ENCODE results near the gene PRPF6. TPM values are rescaled to one million over a fixed set of nuclear protein-coding genes. Genes with fewer than 3 reads are reported as not detected.

PRPF6 gene
- total RNA-seq, 1 donor from 2014 or later = 71.9 TPM

GRCh38 chr20:64049878-64050260 lies 68.9 kb downstream of the PRPF6 start:
- no peak for TF ChIP-seq CTCF (IDR thresholded peaks at IDR 0.05)
- Mint-ChIP-seq H3K4me3 (ENCODE audit: unreplicated experiment) (peak overlapping the region; percentile 50), H3K36me3 (ENCODE audit: unreplicated experiment) (no peaks in the 10 kb centered on the region), H3K4me1 (ENCODE audit: unreplicated experiment) (peaks cover 33% of the 10 kb centered on the region), H3K27ac (ENCODE audit: unreplicated experiment) (no peak overlapping the region), H3K9me3 (ENCODE audit: unreplicated experiment) (no peaks in the 10 kb centered on the region), H3K27me3 (ENCODE audit: unreplicated experiment) (no peaks in the 10 kb centered on the region)
- DNase-seq (ENCODE audit: extremely low spot score, unreplicated experiment) = no peak

GRCh38 chr20:64050261-64051032 lies 69.5 kb downstream of the PRPF6 start:
- H3K27me3 Mint-ChIP-seq (ENCODE audit: unreplicated experiment) = no peaks in the 10 kb centered on the region
- TF ChIP-seq CTCF (IDR thresholded peaks at IDR 0.05) = no peak
- no peaks in the 10 kb centered on the region for H3K36me3 Mint-ChIP-seq (ENCODE audit: unreplicated experiment)
- no peak for DNase-seq (ENCODE audit: extremely low spot score, unreplicated experiment)
- H3K27ac Mint-ChIP-seq (ENCODE audit: unreplicated experiment) = no peak overlapping the region
- peak overlapping the region; percentile 44 for H3K4me3 Mint-ChIP-seq (ENCODE audit: unreplicated experiment)
- H3K9me3 Mint-ChIP-seq (ENCODE audit: unreplicated experiment) = no peaks in the 10 kb centered on the region
- peaks cover 33% of the 10 kb centered on the region for H3K4me1 Mint-ChIP-seq (ENCODE audit: unreplicated experiment)

GRCh38 chr20:64051033-64051452 lies 70.1 kb downstream of the PRPF6 start:
- no peak overlapping the region for H3K4me3 Mint-ChIP-seq (ENCODE audit: unreplicated experiment)
- no peak for TF ChIP-seq CTCF (IDR thresholded peaks at IDR 0.05)
- no peaks in the 10 kb centered on the region for H3K9me3 Mint-ChIP-seq (ENCODE audit: unreplicated experiment)
- no peak for DNase-seq (ENCODE audit: extremely low spot score, unreplicated experiment)
- no peaks in the 10 kb centered on the region for H3K27me3 Mint-ChIP-seq (ENCODE audit: unreplicated experiment)
- H3K27ac Mint-ChIP-seq (ENCODE audit: unreplicated experiment) = no peak overlapping the region
- no peaks in the 10 kb centered on the region for H3K36me3 Mint-ChIP-seq (ENCODE audit: unreplicated experiment)
- peaks cover 33% of the 10 kb centered on the region for H3K4me1 Mint-ChIP-seq (ENCODE audit: unreplicated experiment)

GRCh38 chr20:64051561-64052325 lies 70.8 kb downstream of the PRPF6 start:
- peak overlapping the region; percentile 45 for H3K27ac Mint-ChIP-seq (ENCODE audit: unreplicated experiment)
- H3K36me3 Mint-ChIP-seq (ENCODE audit: unreplicated experiment) = no peaks in the 10 kb centered on the region
- no peak overlapping the region for H3K4me3 Mint-ChIP-seq (ENCODE audit: unreplicated experiment)
- no peaks in the 10 kb centered on the region for H3K9me3 Mint-ChIP-seq (ENCODE audit: unreplicated experiment)
- H3K27me3 Mint-ChIP-seq (ENCODE audit: unreplicated experiment) = no peaks in the 10 kb centered on the region
- no peak for DNase-seq (ENCODE audit: extremely low spot score, unreplicated experiment)
- peaks cover 33% of the 10 kb centered on the region for H3K4me1 Mint-ChIP-seq (ENCODE audit: unreplicated experiment)
- TF ChIP-seq CTCF (IDR thresholded peaks at IDR 0.05) = no peak

GRCh38 chr20:64052326-64052722 lies 71.4 kb downstream of the PRPF6 start:
- no peak overlapping the region for H3K4me3 Mint-ChIP-seq (ENCODE audit: unreplicated experiment)

More at GRCh38 chr20:64052326-64052722, 71.4 kb downstream of the PRPF6 start:
- Mint-ChIP-seq H3K27ac (ENCODE audit: unreplicated experiment) (no peak overlapping the region), H3K27me3 (ENCODE audit: unreplicated experiment) (no peaks in the 10 kb centered on the region), H3K4me1 (ENCODE audit: unreplicated experiment) (peaks cover 35% of the 10 kb centered on the region), H3K36me3 (ENCODE audit: unreplicated experiment) (no peaks in the 10 kb centered on the region), H3K9me3 (ENCODE audit: unreplicated experiment) (no peaks in the 10 kb centered on the region)
- no peak for TF ChIP-seq CTCF (IDR thresholded peaks at IDR 0.05)
- DNase-seq (ENCODE audit: extremely low spot score, unreplicated experiment) = no peak
